Stimulated activated CD4-positive, alpha-beta T cell treated with anti-CD3 and anti-CD28 coated beads, TNF-alpha, amount 100 ng/mL, for 4 hours (primary cell): ENCODE results near the gene A4GNT.
A peak's percentile ranks its signal among the peaks of the same experiment; 100 is the strongest.
"Not testable (repeated sequence)": the region's sequence is repeated elsewhere in the genome, so short reads cannot be mapped to it uniquely, and the experiment has no call there.

ENCODE experiments used
- DNase-seq, 3 experiments: peaks; one replicate each; pipeline ENCODE4 v3.0.0-alpha.2; 2020; ENCODE audit warnings: low read depth in 3 of 3

The A4GNT gene

GRCh38 chr3:138132239-138132638 lies at the start of gene A4GNT:
TSS of gene A4GNT (minus strand) at chr3:138132390. CDS start at chr3:138131256, 1,134 bp downstream.
- no peak for DNase-seq

GRCh38 chr3:138180375-138181029 lies 48.3 kb upstream of the A4GNT start:
- no peak for DNase-seq

GRCh38 chr3:138174421-138175131 lies 42.4 kb upstream of the A4GNT start, which contains the start of gene DBR1:
TSS of gene DBR1 (minus strand) at chr3:138174921. CDS start at chr3:138174795, 126 bp downstream.
- peak; percentile 41 to 55 (median 47) for DNase-seq

- DNase-seq, result no peak
Observed at GRCh38 chr3:138173769-138174420, 41.7 kb upstream of the A4GNT start.

- no peak for DNase-seq
Observed at GRCh38 chr3:138172625-138173024, 40.4 kb upstream of the A4GNT start.

- DNase-seq, result no peak
Observed at GRCh38 chr3:138165061-138165460, 32.9 kb upstream of the A4GNT start.

GRCh38 chr3:138157743-138158142 lies 25.6 kb upstream of the A4GNT start:
- no peak for DNase-seq

GRCh38 chr3:138154534-138154933 lies 22.3 kb upstream of the A4GNT start:
- DNase-seq, result no peak

- DNase-seq, result no peak
Observed at GRCh38 chr3:138148503-138148902, 16.3 kb upstream of the A4GNT start.

GRCh38 chr3:138142181-138142580 lies 10.0 kb upstream of the A4GNT start:
- DNase-seq, result not testable (repeated sequence)

GRCh38 chr3:138140940-138141339 lies 8.8 kb upstream of the A4GNT start:
- DNase-seq, result no peak

- DNase-seq, result no peak
Observed at GRCh38 chr3:138139691-138140090, 7.5 kb upstream of the A4GNT start.

GRCh38 chr3:138137861-138138260 lies 5.7 kb upstream of the A4GNT start:
- DNase-seq, result no peak

GRCh38 chr3:138136201-138136600 lies 4.0 kb upstream of the A4GNT start:
- no peak for DNase-seq

- no peak for DNase-seq
Observed at GRCh38 chr3:138135833-138136194, 3.6 kb upstream of the A4GNT start.

GRCh38 chr3:138135146-138135832 lies 3.1 kb upstream of the A4GNT start:
- DNase-seq, result no peak

- DNase-seq, result no peak
Observed at GRCh38 chr3:138127636-138128365, 4.4 kb downstream of the A4GNT start.

- no peak for DNase-seq
Observed at GRCh38 chr3:138125548-138126221, 6.5 kb downstream of the A4GNT start.

GRCh38 chr3:138124706-138125355 lies 7.4 kb downstream of the A4GNT start:
- no peak for DNase-seq

- no peak for DNase-seq
Observed at GRCh38 chr3:138124188-138124587, 8.0 kb downstream of the A4GNT start.

GRCh38 chr3:138119423-138119766 lies 12.8 kb downstream of the A4GNT start:
- no peak for DNase-seq
